ENCODE data around the gene KIF26A.

The KIF26A gene

DNA sequence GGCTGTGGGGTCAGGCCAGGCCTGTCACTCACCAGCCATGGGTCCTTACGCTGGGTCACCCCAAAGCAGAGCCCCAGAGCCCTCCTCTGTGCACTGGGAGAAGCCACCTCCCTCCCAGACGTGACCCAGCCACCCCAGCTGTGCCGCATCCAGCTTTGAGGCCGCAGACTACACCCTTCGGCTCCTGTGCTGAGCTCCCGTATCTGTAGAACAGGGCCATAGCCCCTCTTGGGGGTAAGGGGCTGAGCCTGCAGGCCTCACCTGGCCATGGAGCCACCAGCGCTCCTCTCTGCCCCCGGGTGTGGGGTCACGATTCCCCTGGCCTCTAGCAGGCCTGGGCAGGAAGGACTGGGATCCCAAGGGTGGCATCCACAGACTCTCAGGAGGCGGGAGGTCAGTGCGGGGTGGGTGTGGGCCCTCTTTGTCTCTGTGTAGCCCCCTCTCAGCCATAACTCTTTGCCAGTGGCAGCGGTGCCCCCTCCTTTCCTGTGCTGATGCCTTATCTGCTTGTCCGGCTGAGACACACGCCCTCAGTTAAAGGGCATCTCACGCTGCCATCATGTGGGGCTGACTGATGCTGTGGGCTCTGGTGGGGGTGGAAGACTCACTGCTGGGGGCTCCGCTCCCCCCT is 36.6 kb upstream of the KIF26A start:
- DNase-seq = no peak

DNA sequence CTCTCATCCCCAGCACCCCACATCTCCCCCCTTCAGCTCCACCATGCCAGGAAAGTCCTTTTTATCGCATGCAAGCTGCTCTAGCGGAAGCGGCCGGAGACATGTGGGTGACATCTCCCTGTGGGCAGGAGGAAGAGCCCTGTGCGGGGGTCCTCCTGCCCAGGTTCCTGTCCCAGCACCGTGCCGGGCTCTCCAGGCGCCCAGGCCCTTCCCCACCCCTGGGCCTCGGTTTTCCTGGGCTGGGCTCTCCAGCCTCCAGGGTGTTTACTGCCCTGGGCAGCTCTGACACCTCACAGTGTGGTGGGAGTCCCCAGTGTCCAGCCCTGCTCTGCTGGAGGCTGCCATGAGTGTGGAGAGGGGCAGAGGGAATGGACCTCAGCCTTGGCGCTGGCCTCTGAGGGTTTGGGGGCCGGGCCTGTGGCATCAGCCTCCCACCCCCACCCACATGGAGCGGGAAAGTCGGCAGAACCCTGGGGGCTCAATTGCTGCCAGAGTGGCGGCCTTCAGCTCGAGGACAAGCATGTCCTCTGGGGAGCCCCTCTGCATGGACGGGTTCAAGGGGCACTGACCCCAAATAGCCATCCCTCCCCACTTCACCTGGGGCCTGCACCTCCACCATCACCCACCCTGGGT is 36.0 kb upstream of the KIF26A start:
- DNase-seq = no peak

DNA sequence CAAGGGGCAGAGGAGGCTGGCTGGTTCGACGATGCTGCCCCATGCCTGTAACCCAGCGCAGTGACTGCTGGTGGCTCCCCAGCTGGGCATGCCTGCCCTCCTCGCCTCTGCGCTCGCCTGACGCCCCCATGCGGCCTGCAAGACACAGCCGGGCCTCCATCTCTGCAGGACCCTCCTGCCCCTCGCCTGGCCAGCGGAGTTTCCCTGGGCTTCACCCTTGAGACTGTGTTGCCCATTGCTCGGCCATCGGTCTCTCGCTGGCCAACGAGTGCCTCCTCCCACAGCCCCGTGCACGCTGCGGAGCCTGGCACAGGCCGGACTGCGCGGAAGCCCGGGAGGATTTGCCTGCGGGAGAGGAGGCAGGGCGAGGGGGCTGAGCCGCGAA is 35.3 kb upstream of the KIF26A start:
- DNase-seq = no peak

DNA sequence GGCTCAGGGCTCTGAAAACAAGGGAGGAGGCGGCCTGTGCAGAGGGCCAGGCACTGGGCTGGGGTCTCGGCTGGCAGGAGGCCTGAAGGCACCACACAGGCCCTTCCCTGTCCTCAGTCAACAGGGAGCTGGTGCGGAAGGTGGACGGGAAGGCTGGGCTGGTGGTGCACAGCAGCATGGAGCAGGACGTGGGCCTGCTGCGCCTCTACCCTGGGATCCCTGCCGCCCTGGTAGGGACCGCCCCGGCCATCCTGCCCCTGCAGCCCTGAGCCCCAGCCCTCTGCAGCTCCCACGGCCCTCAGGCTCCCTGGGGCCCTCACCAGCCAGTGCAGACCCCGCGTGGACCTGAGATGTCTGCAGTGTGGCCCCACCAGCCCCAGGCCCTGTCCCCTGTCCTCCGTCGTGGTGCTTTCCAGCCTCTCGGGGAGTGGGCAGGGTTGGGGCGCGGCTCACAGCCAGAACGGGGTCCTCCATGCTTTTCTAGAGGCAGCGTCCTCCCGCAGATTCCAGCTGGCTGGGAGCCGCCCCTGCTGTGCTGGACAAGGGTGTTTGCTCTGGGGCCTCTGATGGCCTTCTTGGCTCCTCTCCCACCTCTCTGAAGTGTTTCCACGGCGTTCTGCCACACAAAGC is 34.8 kb upstream of the KIF26A start:
- DNase-seq = no peak

DNA sequence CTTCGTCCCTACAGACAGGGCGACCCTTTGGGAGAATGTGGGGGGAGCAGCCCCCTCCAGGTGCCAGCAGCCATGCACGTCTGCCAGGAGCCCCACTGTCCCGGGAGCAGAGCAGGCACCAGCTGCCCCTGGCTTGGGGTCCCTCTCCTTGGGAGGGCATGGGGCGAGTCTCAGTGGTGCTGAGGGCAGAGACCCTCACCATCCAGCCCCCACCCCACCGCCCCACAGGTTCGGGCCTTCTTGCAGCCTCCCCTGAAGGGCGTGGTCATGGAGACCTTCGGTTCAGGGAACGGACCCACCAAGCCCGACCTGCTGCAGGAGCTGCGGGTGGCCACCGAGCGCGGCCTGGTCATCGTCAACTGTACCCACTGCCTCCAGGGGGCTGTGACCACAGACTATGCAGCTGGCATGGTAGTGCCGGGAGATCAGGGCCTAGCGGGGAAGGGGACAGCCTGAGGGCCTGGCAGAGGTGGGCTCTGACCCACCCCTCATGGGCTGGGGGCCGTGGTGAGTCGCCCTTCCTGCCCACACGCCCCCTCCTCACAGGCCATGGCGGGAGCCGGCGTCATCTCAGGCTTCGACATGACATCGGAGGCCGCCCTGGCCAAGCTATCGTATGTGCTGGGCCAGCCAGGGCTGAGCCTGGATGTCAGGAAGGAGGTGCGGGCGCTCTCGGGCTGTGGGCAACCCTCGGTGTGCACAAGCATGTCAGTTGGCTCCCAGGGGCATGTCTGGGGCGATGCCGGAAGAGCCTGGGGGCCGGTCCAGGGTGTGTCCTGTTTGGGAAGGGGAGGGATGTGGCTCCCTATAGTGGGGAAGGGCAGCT is 34.1 kb upstream of the KIF26A start:
- no peak for DNase-seq

DNA sequence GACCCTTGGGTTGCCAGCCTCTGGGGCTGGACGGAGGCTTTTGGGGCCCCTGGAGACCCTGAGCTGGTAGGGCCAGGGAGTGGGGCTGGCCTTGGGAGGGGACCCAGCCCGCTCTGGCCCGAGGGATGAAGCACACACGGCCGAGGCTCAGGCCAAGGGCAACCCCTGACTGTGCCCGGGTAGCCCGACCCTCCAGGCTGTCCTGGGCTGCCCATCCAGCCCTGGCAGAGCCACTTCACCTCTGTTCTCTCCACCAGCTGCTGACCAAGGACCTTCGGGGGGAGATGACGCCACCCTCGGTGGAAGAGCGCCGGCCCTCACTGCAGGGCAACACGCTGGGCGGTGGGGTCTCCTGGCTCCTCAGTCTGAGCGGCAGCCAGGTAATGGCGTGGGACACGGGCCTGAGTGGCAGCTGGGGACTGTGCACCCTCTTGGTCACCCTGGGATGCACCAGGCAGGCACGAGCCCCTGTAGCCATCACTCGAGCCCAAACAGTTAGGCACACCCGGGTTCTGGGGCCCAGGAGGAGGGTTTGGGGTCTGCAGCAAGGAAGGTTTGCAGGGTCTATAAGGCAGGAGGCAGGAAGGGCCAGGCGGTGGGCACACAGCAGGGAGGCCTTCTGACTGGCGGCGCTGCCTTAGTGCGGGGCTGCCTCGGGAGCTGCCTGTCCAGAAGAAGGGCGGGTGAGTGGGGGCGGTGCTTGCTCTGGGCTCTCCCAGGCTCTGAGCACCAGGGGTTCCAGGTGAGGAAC is 33.1 kb upstream of the KIF26A start:
- DNase-seq = no peak

DNA sequence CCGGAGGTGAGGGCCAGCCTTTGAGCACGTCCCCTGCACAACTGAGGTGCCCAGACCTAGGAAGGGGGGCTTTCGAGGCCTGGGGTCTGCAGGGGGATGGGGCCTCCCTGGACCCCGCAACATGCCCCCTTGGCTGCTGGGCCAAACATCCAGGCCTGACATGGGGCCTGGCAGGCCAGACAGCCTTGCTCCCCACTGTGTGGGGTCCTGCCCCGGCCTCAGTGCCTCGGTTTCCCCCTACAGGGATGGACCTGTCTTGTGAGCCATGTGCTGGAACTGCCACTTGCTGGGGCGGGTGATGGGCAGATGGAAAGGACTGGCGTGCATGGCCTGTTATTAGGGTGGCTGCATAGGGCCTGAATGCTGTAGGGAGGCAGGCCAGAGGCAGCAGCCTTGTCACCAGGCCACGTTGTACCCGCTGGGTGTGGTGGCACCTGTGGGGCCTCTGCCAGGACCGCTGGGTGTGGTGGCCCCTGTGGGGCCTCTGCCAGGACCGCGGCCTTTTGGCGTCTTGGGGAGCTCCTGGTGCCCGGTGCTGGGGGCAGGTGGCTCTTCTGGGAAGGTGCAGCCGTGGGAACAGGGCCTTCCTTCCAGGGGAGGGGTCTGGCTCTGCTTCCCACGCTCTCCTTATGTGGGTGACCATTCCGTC is 32.4 kb upstream of the KIF26A start:
- no peak for DNase-seq

DNA sequence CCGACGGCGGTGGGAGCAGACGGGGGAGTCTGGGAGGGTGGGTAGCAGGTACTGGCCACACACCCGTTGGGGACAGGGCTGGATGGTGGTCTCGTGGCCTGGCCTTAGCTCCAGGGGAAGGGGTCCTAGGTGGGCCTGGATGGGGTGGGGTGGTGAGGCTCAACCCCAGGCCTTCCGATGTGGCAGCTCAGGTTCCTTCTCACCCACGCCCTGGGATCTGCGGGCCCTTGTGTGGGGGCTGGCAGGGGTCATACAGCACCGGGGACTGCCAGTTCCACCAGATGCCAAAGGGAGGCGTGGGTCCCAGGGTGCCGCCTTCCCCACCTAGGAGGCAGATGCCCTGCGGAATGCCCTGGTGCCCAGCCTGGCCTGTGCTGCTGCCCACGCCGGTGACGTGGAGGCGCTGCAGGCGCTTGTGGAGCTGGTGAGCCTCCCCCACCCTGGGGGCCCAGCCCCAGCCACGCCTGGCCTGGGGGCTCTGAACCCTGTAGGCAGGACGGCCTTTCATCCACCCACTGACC is 31.9 kb upstream of the KIF26A start:
- DNase-seq = no peak

DNA sequence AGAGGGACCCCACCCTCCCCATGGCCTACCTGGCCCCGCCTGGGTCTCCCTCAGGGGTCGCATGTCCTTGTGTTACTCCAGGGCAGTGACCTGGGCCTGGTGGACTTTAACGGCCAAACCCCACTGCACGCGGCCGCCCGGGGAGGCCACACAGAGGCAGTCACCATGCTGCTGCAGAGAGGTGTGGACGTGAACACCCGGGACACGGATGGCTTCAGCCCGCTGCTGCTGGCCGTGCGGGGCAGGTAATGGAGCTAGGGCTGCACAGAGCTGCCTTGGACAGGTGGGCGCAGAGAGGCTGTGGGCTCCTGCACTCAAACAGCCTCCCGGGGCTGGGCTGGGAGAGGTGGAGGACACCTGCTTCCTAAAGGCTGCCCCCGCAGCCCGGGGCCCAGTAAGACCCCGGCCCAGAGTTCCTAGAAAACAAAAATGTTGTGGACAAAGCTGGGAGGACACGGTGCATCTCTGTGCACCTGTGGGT is 31.2 kb upstream of the KIF26A start:
- no peak for DNase-seq

DNA sequence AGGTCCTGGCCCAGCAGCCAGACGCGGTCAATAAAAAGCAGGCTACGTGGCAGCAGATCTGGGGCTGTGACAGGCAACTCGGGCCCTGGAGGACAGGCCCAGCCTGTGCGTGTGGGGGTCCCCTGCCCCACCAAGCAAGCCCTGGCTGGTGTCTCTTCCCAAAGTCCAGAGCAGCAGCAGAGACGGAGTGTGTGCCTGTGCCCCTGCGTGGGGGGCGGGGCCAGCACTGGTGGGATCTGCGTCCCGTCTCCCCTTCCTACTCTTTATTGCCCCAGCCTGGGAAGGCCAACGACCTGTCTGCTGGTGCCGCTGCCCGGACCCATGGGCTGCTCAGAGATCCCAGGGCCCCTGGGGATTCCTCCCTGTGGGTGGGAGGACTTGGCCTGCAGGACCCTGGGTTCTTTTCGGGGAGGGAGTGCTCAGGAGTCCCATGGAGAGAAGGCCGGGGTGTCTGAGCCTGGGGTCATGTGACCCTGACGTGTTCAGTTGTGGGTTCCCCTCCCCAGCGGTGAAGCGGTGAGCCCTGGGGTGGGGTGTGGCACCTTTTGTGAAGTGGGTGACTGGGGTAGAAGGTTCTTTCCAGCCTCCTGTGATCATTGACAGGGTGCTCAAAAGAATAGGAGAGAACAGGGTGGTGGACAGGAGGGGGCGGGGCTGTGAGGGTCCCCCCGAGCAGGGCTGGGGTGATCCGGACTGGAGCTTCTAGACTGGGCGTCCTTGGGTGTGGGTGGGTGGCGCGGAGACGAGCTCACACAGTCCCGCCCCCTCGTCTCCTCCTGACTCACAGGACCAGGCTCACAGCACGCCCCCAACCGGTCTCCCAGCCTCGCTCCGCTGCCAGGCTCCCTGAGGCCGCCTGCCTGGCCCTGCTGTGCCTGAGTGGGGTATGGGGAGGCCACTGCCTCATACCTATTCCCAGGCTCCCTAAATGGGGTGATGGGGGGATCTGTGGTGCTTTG is 30.5 kb upstream of the KIF26A start:
- no peak for DNase-seq

DNA sequence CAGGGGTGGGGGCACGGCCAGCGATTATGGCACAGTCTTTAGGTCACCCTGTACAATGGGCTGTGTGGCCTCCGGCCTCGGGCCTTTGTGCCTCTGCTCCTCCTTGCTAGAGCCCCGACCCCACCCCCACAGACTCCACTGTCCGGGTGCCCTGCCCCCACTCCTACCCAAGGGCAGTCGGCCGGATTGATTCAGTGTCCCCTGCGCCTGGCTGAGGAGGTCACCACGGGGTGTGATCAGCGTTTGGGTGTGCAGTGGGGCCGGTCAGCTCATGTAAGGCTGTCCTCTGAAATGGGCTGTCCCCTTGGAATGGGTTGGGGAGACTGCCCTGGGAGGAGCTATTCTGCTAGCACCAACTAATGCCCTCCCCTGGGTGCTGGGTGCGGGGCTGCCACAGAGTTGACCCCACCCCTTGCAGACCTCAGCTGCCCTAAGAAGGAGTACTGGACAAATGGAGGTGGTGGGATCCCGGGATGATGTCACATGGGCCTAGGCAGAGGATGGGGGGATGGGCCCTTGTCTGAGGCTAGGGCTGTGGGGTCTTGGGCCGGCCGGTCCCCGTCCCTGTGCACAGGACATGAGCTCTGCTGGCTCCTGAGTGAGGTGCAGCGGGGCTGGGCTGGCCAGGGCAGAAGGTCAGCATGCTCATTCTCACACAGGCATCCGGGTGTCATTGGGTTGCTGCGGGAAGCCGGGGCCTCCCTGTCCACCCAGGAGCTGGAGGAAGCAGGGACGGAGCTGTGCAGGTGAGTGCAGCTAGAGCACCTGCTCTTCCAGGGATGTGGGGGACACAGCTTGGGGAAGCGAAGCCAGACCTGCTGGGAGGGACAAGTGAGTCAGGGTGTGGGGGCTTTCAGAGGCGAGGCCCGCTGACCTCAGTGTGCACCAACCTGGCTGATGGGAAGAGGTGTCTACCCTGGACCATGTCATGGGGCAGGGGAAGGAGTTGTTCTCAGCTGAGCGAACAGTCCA is 29.5 kb upstream of the KIF26A start:
- no peak for DNase-seq

DNA sequence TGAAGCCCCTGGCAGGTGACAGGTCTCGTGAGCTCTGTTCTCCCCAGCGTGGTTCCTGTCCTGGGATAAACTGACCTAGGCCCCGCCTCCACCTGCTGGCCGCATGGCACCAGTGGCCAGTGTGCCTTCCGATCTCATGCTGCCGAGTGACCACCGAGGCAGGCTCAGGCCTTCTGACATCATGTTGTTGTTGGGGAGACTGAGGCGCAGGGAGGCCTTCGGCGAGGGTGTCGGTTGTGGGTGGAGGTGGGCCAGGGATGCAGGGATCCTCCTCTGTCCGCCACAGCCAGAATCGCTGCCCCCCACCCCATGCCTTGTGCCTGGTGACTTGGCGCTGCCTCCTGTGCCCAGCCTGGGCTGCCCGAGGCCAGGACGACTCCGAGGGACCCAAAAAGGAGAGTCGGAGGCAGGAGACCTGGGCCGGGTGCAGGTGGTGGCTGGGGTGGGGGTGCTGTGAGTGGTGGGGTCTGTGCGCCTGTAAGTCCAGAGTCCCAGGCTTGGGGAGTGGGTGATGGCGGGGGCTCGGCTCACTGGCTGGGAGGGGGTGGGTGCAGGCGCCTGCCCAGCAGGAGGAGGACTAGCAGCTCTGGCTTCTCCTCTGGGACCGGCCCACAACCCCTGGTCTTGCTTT is 28.5 kb upstream of the KIF26A start:
- no peak for DNase-seq

DNA sequence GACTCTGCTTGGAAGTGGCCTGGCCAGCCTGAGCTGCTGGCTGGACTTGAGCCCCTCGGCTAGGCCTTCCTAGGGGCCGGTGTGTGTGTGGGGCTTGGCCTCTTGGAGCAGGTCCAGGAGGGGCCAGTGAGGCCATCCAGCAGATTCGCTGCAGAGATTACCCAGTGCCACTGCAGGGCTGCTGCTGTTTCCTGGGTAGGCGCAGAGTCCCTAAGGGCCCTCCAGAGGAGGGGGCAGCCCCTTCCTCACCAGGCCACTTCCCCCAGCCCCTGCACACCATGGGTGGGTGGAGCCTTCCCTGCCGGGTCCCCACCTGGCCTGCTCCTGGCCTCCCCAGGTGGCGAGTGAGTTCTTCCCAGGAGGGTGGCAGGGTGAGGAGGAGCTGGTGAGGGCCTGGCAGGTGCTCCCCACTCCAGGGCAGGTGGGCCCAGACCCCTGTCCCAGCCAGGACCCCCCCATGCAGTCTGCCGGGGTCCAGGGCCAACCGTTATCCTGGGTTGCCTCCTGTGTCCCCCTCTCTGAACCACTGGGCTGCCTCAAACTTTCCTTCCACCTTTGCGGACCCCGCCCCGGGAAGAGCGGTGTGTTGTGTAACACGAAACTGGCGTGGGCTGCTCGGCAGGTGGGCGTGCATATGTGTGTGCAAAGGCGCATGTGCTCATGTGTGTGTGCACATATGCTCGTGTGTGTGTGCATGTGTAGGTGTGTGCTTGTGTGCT is 27.7 kb upstream of the KIF26A start:
- no peak for DNase-seq

DNA sequence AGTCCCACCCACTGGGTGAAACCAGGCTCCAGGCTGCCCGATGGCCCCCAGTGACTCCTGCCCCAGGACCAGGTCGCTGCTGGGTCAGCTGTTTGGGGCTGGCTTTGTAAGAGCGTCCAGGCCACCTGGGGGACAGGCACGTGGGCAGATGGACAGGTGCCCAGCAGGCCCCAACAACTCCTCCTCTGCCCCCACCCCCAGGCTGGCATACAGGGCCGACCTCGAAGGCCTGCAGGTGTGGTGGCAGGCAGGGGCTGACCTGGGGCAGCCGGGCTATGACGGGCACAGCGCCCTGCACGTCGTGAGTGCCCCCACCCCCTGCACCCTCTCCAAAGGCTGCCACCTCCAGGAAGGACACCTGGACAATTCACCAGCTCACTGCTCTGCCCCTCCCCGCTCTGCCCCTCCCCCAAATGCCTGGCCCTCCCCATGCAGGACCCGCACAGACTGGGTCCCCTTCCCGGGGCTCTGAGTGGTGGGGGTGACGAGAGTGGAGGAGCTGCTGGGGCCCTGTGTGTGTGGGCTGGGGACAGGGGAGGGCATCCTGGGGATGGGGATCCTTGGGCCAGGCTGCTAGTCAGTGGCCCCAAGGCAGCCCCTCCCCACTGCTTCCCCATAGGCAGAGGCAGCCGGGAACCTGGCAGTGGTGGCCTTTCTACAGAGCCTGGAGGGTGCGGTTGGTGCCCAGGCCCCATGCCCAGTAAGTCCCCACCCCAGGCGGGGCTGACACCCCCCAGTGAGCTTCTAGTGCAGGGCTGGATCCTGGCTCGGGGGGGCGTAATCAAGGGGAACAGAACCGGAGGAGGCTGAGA is 26.9 kb upstream of the KIF26A start:
- no peak for DNase-seq

DNA sequence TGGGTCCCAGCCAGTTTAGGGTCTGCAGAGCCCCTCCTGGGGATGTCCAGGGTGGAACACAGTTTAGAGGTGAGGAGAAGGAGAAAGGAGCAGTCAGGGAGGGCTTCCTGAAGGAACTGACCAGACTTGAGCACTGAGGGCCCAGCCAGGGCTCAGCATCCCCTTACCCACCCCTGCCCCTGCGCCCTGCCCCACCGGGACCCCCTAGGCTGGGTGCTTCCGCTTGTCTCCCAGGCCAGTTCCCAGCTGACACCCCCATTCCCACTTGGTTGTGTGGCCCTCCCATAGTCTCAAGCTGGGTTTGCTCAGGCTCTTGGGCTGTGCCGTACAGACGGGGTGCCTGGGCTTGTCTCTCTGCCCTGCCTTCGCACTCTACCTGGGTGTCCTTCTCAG is 26.3 kb upstream of the KIF26A start:
- no peak for DNase-seq

DNA sequence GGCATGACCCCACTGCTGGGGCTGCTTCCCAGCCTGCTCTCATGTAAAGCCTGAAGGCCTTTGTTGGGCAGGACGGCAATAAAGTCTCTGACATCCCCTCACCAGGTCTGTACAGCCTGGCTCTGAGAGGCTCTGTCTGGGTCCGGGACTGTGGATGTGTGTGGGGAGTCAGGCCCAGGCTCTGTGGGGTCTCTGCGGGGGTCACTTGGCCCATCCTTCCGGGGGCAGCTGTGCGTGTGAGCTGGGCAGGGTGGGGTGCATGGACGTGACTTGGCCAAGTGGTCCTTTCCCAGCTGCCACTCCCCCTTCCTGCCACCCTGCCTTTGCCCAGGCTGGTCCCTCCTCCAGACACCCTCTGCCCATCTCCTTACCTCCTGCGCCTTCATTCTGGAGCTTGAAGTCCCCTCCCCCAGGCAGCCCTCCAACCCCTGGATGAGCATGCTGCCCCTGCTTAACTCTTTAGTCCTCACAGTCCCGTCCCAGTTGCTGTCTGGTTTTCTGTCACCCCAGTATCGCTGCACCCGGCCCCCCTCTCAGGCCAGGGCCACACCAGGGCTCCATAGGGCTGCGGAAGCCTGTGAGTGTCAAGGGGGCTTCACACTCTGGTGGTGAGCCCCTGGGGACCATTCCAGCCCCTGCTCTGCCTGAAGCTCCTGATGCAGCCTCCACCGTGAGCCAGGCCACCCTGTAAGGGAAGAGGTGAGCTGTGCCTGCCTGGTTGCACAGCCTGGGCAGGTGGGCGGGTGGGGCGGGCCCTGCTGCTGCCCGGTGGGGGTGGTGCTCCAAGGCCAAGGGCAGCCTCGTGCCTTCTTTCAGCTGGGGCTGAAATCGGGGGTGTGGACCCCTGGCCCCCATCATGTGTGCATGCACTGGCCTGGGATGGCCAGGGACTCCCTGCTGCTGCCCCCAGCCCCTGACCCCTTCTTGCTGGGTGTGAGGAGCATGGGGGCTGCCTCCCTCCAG is 25.5 kb upstream of the KIF26A start:
- DNase-seq = no peak
